Measurements from ENCODE around the gene KRTAP12-3. TPM values are rescaled to one million over a fixed set of nuclear protein-coding genes. Genes with fewer than 3 reads are reported as not detected.
A peak's percentile ranks its signal among the peaks of the same experiment; 100 is the strongest.
"Not testable (repeated sequence)": the region's sequence is repeated elsewhere in the genome, so short reads cannot be mapped to it uniquely, and the experiment has no call there.

KRTAP12-3 gene, protein sequence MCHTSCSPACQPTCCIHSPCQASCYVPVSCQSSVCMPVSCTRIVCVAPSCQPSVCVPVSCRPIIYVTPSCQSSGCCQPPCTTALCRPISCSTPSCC
- not detected for total RNA-seq
- not detected for polyA plus RNA-seq
- long read RNA-seq, donor 1: 0 reads
- long read RNA-seq, donor 2: 0 reads
- long read RNA-seq, donor 3: 0 reads
- long read RNA-seq, donor 4: 0 reads
- long read RNA-seq, donor 5: 0 reads
- long read RNA-seq, donor 6: 0 reads
- long read RNA-seq, donor 7: 0 reads
- long read RNA-seq, donor 8: 0 reads
- long read RNA-seq, donor 9: 0 reads
- long read RNA-seq, donor 10: 0 reads

DNA sequence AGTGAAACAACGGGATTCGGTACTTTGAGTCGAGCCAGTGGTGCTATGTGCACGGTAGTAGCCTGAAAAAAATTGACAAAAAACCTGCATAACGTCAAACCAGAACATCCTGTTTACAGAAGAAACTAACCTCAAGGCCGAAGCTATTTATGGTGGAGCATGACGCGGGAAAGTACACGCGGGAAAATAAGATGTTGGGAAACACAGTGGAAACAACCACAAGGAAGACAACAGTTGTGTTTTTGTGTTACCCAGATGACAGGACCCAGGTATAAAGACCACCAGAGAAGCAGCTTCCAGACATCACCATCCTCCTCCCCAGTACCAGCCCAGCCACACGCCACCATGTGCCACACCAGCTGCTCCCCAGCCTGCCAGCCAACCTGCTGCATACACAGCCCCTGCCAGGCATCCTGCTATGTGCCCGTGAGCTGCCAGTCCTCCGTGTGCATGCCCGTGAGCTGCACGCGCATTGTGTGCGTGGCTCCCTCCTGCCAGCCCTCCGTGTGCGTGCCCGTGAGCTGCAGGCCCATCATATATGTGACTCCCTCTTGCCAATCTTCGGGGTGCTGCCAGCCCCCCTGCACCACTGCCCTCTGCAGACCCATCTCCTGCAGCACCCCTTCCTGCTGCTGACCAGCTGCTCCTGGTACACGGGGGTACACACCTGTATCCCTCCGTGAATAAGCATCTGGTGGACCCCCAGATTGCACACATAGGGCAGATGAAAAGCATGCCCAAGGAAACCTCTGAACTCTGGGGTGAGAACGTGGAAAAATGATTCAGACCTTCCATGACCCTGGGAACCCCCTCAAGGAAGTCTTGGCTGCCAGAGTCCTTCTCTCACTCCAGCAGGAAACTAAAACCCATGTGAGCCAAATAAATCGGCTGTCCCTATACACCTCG is at the start of gene KRTAP12-3:
TSS of gene KRTAP12-3 (plus strand) at position 298 of the 906 bp plus-strand sequence. CDS start at position 346, 48 bp downstream.
- peak in 1 of 9 donors; percentile 10 for DNase-seq (ENCODE audit: low read depth in 6 of 9, low spot score in 9 of 9)
- peaks cover 0 to 2% of the 10 kb centered on the region in 2 donors for H3K4me1 ChIP-seq (ENCODE audit: control insufficient read depth in 2 of 2, insufficient read depth in 2 of 2, low read length in 2 of 2)
- H3K4me3 ChIP-seq (ENCODE audit: low read length in 2 of 2): no peak within 1 kb of the TSS
- WGBS: 73% methylated on average over 26 of the region's 26 CpGs
- H3K27me3 ChIP-seq (ENCODE audit: control insufficient read depth in 2 of 2, insufficient read depth in 1 of 2, low read length in 1 of 2): peaks cover 0 to 2% of the 10 kb centered on the region in 2 donors
- H3K27ac ChIP-seq (ENCODE audit: low read depth in 1 of 2, low read length in 1 of 2): no peak within 1 kb of the TSS
- no peaks in the 10 kb centered on the region for H3K36me3 ChIP-seq (ENCODE audit: control insufficient read depth in 2 of 2, insufficient read depth in 2 of 2, low read length in 1 of 2)
- peaks cover 1 to 21% of the 10 kb centered on the region in 2 donors for H3K9me3 ChIP-seq (ENCODE audit: control insufficient read depth in 2 of 2, insufficient read depth in 1 of 2, low read length in 1 of 2)

GRCh38 chr21:44609193-44609592 is 48.5 kb upstream of the KRTAP12-3 start:
- Histone ChIP-seq H3K4me3 (ENCODE audit: low read length in 2 of 2) (no peak overlapping the region), H3K27me3 (ENCODE audit: control insufficient read depth in 2 of 2, insufficient read depth in 1 of 2, low read length in 1 of 2) (no peaks in the 10 kb centered on the region), H3K27ac (ENCODE audit: low read depth in 1 of 2, low read length in 1 of 2) (no peak overlapping the region), H3K4me1 (ENCODE audit: control insufficient read depth in 2 of 2, insufficient read depth in 2 of 2, low read length in 2 of 2) (no peaks in the 10 kb centered on the region), H3K9me3 (ENCODE audit: control insufficient read depth in 2 of 2, insufficient read depth in 1 of 2, low read length in 1 of 2) (peaks cover 3 to 16% of the 10 kb centered on the region in 2 donors), H3K36me3 (ENCODE audit: control insufficient read depth in 2 of 2, insufficient read depth in 2 of 2, low read length in 1 of 2) (no peaks in the 10 kb centered on the region)
- no peak for DNase-seq (ENCODE audit: low read depth in 6 of 9, low spot score in 9 of 9)

DNA sequence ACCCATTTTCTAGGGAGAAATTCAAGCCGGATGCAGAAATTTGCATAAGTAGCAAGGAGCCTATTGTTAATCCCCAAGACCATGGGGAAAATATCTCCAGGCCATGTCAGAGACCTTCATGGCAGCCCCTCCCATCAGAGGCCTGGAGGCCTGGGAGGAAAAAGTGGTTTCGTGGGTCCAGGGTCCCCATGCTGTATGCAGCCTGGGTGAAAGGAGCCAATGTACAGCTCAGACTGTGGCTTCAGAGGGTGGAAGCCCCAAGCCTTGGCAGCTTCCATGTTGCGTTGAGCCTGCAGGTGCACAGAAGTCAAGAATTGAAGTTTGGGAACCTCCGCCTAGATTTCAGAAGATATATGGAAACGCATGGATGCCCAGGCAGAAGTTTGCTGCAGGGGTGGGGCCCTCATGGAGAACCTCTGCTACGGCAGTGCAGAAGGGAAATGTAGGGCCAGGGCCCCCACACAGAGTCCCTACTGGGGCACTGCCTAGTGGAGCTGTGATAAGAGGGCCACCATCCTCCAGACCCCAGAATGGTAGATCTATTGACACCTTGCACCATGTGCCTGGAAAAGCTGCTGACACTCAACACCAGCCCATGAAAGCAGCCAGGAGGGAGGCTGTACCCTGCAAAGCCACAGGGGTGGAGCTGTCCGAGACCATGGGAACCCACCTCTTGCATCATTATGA is 47.4 kb upstream of the KRTAP12-3 start:
- H3K4me1 ChIP-seq (ENCODE audit: control insufficient read depth in 2 of 2, insufficient read depth in 2 of 2, low read length in 2 of 2): not testable (repeated sequence)
- 96% methylated on average over 7 of the region's 7 CpGs for WGBS

DNA sequence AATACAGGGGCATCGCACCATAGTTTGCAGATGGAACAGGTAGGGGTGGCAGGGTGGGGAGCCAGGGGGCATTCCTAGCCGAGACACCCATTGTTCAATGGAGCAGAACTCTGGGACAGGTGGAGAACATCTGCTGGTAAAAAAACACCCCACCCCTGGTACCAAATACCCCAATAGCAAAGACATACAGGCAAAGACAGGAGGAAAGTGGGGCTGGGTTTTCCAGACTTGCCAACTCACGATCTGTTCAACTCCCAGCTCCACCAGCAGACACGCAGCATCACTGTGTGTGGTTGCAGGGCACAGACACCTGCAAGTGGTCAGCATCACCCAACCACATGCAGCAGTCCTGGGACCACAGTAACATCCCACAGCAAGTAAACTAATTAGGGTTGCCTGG is 46.2 kb upstream of the KRTAP12-3 start:
- Histone ChIP-seq H3K9me3 (ENCODE audit: control insufficient read depth in 2 of 2, insufficient read depth in 1 of 2, low read length in 1 of 2) (peaks cover 3 to 23% of the 10 kb centered on the region in 2 donors), H3K36me3 (ENCODE audit: control insufficient read depth in 2 of 2, insufficient read depth in 2 of 2, low read length in 1 of 2) (no peaks in the 10 kb centered on the region), H3K4me1 (ENCODE audit: control insufficient read depth in 2 of 2, insufficient read depth in 2 of 2, low read length in 2 of 2) (no peaks in the 10 kb centered on the region), H3K27me3 (ENCODE audit: control insufficient read depth in 2 of 2, insufficient read depth in 1 of 2, low read length in 1 of 2) (peaks cover 0 to 2% of the 10 kb centered on the region in 2 donors), H3K27ac (ENCODE audit: low read depth in 1 of 2, low read length in 1 of 2) (no peak overlapping the region), H3K4me3 (ENCODE audit: low read length in 2 of 2) (no peak overlapping the region)
- DNase-seq (ENCODE audit: low read depth in 6 of 9, low spot score in 9 of 9): no peak
- 89% methylated on average over 4 of the region's 4 CpGs for WGBS

More for the DNA sequence above, 47.4 kb upstream of the KRTAP12-3 start:
- not testable (repeated sequence) for DNase-seq (ENCODE audit: low read depth in 6 of 9, low spot score in 9 of 9); H3K27ac ChIP-seq (ENCODE audit: low read depth in 1 of 2, low read length in 1 of 2); H3K27me3 ChIP-seq (ENCODE audit: control insufficient read depth in 2 of 2, insufficient read depth in 1 of 2, low read length in 1 of 2); H3K4me3 ChIP-seq (ENCODE audit: low read length in 2 of 2); H3K36me3 ChIP-seq (ENCODE audit: control insufficient read depth in 2 of 2, insufficient read depth in 2 of 2, low read length in 1 of 2)
- peaks cover 3 to 16% of the 10 kb centered on the region in 2 donors for H3K9me3 ChIP-seq (ENCODE audit: control insufficient read depth in 2 of 2, insufficient read depth in 1 of 2, low read length in 1 of 2)

DNA sequence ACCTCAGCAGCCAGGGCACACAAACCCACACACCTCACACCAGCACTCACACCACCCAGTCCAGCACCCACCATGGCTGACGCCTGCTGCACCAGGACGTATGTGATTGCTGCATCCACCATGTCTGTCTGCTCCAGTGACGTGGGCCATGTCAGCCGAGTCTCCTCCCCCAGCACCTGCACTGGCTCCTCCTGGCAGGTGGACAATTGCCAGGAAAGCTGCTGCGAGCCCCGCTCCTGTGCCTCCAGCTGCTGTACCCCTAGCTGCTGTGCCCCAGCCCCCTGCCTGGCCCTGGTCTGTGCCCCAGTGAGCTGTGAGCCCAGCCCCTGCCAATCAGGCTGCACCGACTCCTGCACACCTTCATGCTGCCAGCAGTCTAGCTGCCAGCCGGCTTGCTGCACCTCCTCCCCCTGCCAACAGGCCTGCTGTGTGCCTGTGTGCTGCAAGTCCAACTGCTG is 45.7 kb upstream of the KRTAP12-3 start, which contains the start of gene KRTAP10-8:
TSS of gene KRTAP10-8 (plus strand) at position 51 of the 458 bp plus-strand sequence. CDS start at position 73, 22 bp downstream.
- H3K4me1 ChIP-seq (ENCODE audit: control insufficient read depth in 2 of 2, insufficient read depth in 2 of 2, low read length in 2 of 2): peaks cover 0 to 1% of the 10 kb centered on the region in 2 donors
- no peaks in the 10 kb centered on the region for H3K36me3 ChIP-seq (ENCODE audit: control insufficient read depth in 2 of 2, insufficient read depth in 2 of 2, low read length in 1 of 2)
- H3K27ac ChIP-seq (ENCODE audit: low read depth in 1 of 2, low read length in 1 of 2): no peak within 1 kb of the TSS
- H3K4me3 ChIP-seq (ENCODE audit: low read length in 2 of 2): no peak within 1 kb of the TSS
- DNase-seq (ENCODE audit: low read depth in 6 of 9, low spot score in 9 of 9): no peak
- 94% methylated on average over 8 of the region's 8 CpGs for WGBS
- H3K27me3 ChIP-seq (ENCODE audit: control insufficient read depth in 2 of 2, insufficient read depth in 1 of 2, low read length in 1 of 2): peaks cover 0 to 2% of the 10 kb centered on the region in 2 donors
- peaks cover 3 to 25% of the 10 kb centered on the region in 2 donors for H3K9me3 ChIP-seq (ENCODE audit: control insufficient read depth in 2 of 2, insufficient read depth in 1 of 2, low read length in 1 of 2)

DNA sequence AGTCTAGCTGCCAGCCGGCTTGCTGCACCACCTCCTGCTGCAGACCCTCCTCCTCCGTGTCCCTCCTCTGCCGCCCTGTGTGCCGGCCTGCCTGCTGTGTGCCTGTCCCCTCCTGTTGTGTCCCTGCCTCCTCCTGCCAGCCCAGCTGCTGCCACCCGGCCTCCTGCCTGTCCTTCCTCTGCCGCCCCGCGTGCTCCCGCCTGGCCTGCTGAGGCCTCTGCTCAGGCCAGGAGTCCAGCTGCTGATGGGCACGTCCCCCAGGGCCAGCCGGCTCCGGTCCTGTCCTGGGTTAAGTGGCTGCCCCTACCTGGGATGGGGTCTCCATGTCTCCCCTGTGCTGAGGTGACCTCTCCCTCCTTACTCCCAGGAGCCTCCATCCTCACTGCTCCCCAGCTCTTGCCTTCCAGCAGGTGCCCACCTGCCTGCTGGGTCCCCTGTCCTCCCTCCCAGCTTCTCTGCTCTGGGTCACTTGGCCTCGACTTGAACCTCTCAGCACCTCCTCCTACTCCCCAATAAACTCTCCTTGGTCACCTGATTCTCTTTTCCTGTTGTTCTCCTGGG is 45.0 kb upstream of the KRTAP12-3 start:
- H3K4me3 ChIP-seq (ENCODE audit: low read length in 2 of 2): no peak overlapping the region
- peaks cover 0 to 2% of the 10 kb centered on the region in 2 donors for H3K27me3 ChIP-seq (ENCODE audit: control insufficient read depth in 2 of 2, insufficient read depth in 1 of 2, low read length in 1 of 2)
- no peak for DNase-seq (ENCODE audit: low read depth in 6 of 9, low spot score in 9 of 9)
- peaks cover 3 to 27% of the 10 kb centered on the region in 2 donors for H3K9me3 ChIP-seq (ENCODE audit: control insufficient read depth in 2 of 2, insufficient read depth in 1 of 2, low read length in 1 of 2)
- H3K4me1 ChIP-seq (ENCODE audit: control insufficient read depth in 2 of 2, insufficient read depth in 2 of 2, low read length in 2 of 2): peaks cover 0 to 3% of the 10 kb centered on the region in 2 donors
- H3K27ac ChIP-seq (ENCODE audit: low read depth in 1 of 2, low read length in 1 of 2): no peak overlapping the region
- 91% methylated on average over 13 of the region's 13 CpGs for WGBS
- no peaks in the 10 kb centered on the region for H3K36me3 ChIP-seq (ENCODE audit: control insufficient read depth in 2 of 2, insufficient read depth in 2 of 2, low read length in 1 of 2)

DNA sequence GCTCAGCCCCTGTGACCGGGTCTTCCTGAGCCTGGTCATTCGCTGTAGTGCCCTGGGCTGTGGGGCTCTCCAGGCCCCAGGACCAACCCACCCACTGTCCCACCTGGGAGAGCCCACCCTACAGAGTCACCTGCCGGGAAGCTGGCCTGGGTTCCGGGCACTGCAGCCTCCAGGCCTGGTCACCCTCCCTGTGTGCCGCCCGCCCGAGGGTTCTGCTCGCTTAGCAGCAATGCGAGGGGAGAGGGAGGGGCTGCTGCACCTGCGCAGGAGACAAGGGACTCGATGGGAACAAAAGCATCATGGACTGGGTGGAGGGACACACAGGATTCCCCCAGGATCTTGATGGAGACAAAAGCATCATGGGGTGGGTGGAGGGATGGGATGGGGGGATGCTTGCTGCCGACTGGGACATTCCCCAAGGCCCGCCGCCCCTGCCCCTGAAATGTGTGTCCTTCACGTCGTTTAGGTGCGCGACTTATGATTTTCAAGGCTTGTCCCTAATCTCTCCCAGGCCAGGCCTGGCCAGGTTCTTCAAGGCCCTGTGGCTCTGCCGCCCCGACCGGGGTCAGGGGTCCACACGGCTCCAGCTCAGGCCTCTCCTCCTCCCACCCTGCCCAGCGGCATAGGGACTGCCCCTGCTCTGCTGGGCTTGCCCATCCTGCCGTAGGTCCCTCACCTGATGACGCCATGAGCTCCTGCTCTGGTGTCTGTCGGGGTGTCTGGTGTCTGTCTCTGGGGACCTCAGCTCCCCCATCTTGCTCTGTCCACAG is 44.2 kb upstream of the KRTAP12-3 start:
- Histone ChIP-seq H3K27ac (ENCODE audit: low read depth in 1 of 2, low read length in 1 of 2) (no peak overlapping the region), H3K4me1 (ENCODE audit: control insufficient read depth in 2 of 2, insufficient read depth in 2 of 2, low read length in 2 of 2) (peaks cover 0 to 3% of the 10 kb centered on the region in 2 donors), H3K4me3 (ENCODE audit: low read length in 2 of 2) (no peak overlapping the region), H3K27me3 (ENCODE audit: control insufficient read depth in 2 of 2, insufficient read depth in 1 of 2, low read length in 1 of 2) (peaks cover 0 to 2% of the 10 kb centered on the region in 2 donors), H3K36me3 (ENCODE audit: control insufficient read depth in 2 of 2, insufficient read depth in 2 of 2, low read length in 1 of 2) (no peaks in the 10 kb centered on the region), H3K9me3 (ENCODE audit: control insufficient read depth in 2 of 2, insufficient read depth in 1 of 2, low read length in 1 of 2) (peaks cover 3 to 27% of the 10 kb centered on the region in 2 donors)
- 96% methylated on average over 26 of the region's 26 CpGs for WGBS
- DNase-seq (ENCODE audit: low read depth in 6 of 9, low spot score in 9 of 9): no peak

- 91% methylated on average over 20 of the region's 20 CpGs for WGBS
- Histone ChIP-seq H3K9me3 (ENCODE audit: control insufficient read depth in 2 of 2, insufficient read depth in 1 of 2, low read length in 1 of 2) (peaks cover 3 to 27% of the 10 kb centered on the region in 2 donors), H3K36me3 (ENCODE audit: control insufficient read depth in 2 of 2, insufficient read depth in 2 of 2, low read length in 1 of 2) (no peaks in the 10 kb centered on the region), H3K27me3 (ENCODE audit: control insufficient read depth in 2 of 2, insufficient read depth in 1 of 2, low read length in 1 of 2) (peaks cover 0 to 2% of the 10 kb centered on the region in 2 donors), H3K4me3 (ENCODE audit: low read length in 2 of 2) (no peak overlapping the region), H3K27ac (ENCODE audit: low read depth in 1 of 2, low read length in 1 of 2) (no peak overlapping the region), H3K4me1 (ENCODE audit: control insufficient read depth in 2 of 2, insufficient read depth in 2 of 2, low read length in 2 of 2) (peaks cover 0 to 3% of the 10 kb centered on the region in 2 donors)
- no peak for DNase-seq (ENCODE audit: low read depth in 6 of 9, low spot score in 9 of 9)
These were observed 43.5 kb upstream of the KRTAP12-3 start for GRCh38 chr21:44614161-44614631.
